GM18907 (cell line): Measurements from ENCODE around the gene TEKTIP1.
"Not testable (repeated sequence)": the region's sequence is repeated elsewhere in the genome, so short reads cannot be mapped to it uniquely, and the experiment has no call there.

Experiments
- ATAC-seq: cut with Tn5 transposase; IDR thresholded peaks from one replicate; pipeline ENCODE4 v1.9.1; 2021; ENCODE audit warnings: mild to moderate bottlenecking, moderate library complexity; ENCODE audit not compliant: unreplicated experiment

The TEKTIP1 gene

GRCh38 chr19:3556423-3556977 lies 17.5 kb downstream of the TEKTIP1 start:
- ATAC-seq: no peak

GRCh38 chr19:3556978-3557460 lies 18.0 kb downstream of the TEKTIP1 start:
- peak; percentile 12 for ATAC-seq

GRCh38 chr19:3557461-3558248 lies 18.7 kb downstream of the TEKTIP1 start, which contains the start of gene MFSD12:
MFSD12 (minus strand) TSS chr19:3557586; CDS start chr19:3557403, 183 bp downstream.
- ATAC-seq: peak; percentile 74

- no peak for ATAC-seq
These were observed 24.9 kb downstream of the TEKTIP1 start for GRCh38 chr19:3563709-3564524.

GRCh38 chr19:3565139-3565538 lies 26.2 kb downstream of the TEKTIP1 start:
- ATAC-seq: no peak

GRCh38 chr19:3570042-3570441 lies 31.1 kb downstream of the TEKTIP1 start:
- ATAC-seq: not testable (repeated sequence)

- ATAC-seq: no peak
These were observed 31.6 kb downstream of the TEKTIP1 start for GRCh38 chr19:3570606-3571011.

- ATAC-seq: peak; percentile 90
These were observed 33.3 kb downstream of the TEKTIP1 start for GRCh38 chr19:3572132-3572854.

- no peak for ATAC-seq
These were observed 33.8 kb downstream of the TEKTIP1 start, which contains the start of gene HMG20B for GRCh38 chr19:3572855-3573161. HMG20B (plus strand) TSS chr19:3572944; CDS start chr19:3573310, 366 bp downstream.

- peak; percentile 20 for ATAC-seq
These were observed 34.3 kb downstream of the TEKTIP1 start for GRCh38 chr19:3573162-3573857.

- ATAC-seq: peak; percentile 35
These were observed 35.1 kb downstream of the TEKTIP1 start for GRCh38 chr19:3573858-3574637.

GRCh38 chr19:3575260-3575741 lies 36.3 kb downstream of the TEKTIP1 start:
- ATAC-seq: no peak

- no peak for ATAC-seq
These were observed 37.1 kb downstream of the TEKTIP1 start for GRCh38 chr19:3575949-3576673.

GRCh38 chr19:3576696-3577443 lies 37.9 kb downstream of the TEKTIP1 start:
- ATAC-seq: no peak

GRCh38 chr19:3577723-3578344 lies 38.9 kb downstream of the TEKTIP1 start:
- no peak for ATAC-seq

- no peak for ATAC-seq
These were observed 39.4 kb downstream of the TEKTIP1 start for GRCh38 chr19:3578390-3578789.

- no peak for ATAC-seq
These were observed 41.4 kb downstream of the TEKTIP1 start for GRCh38 chr19:3580156-3580934.
